Measurements from ENCODE around the gene ST6GAL1.

DNA sequence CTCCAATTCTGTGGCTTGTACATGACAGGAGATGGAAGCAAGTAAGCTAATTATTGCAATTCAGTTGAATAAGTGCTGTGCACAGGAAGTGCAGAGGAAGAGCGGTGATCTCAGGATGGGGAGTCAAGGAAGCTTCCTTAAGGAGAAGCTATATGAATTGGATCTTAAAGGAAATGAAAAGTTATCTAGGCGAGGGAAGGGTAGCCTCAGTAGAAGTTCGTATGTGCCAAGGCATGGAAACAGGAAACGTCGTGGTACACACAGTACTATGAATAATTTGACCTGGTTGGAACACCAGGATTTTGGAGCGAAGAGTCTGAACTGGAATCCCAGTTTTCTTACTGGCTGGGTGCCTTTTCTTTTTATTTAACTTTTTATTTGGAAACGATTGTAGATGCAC, 39.3 kb downstream of the ST6GAL1 start:
- TF ChIP-seq POLR2A (IDR thresholded peaks at IDR 0.05; ENCODE audit: extremely low read depth, insufficient read length) = no peak
- TF ChIP-seq, protein P1, sequence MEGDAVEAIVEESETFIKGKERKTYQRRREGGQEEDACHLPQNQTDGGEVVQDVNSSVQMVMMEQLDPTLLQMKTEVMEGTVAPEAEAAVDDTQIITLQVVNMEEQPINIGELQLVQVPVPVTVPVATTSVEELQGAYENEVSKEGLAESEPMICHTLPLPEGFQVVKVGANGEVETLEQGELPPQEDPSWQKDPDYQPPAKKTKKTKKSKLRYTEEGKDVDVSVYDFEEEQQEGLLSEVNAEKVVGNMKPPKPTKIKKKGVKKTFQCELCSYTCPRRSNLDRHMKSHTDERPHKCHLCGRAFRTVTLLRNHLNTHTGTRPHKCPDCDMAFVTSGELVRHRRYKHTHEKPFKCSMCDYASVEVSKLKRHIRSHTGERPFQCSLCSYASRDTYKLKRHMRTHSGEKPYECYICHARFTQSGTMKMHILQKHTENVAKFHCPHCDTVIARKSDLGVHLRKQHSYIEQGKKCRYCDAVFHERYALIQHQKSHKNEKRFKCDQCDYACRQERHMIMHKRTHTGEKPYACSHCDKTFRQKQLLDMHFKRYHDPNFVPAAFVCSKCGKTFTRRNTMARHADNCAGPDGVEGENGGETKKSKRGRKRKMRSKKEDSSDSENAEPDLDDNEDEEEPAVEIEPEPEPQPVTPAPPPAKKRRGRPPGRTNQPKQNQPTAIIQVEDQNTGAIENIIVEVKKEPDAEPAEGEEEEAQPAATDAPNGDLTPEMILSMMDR (IDR thresholded peaks at IDR 0.05; ENCODE audit: low read depth, low read length) = no peak
- TF ChIP-seq, protein P2, sequence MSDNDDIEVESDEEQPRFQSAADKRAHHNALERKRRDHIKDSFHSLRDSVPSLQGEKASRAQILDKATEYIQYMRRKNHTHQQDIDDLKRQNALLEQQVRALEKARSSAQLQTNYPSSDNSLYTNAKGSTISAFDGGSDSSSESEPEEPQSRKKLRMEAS (IDR thresholded peaks at IDR 0.05; ENCODE audit: low read depth, low read length) = no peak

All from NB4 (cell line).